GM12892 (cell line): ENCODE results near the gene ULK1.

ENCODE experiments used
- POLR2A ChIP-seq: IDR thresholded peaks from 2 replicates; pipeline ENCODE4 v1.6.1; 2011; ENCODE audit warnings: low read depth, low read length, control low read depth
- POLR2AphosphoS5 ChIP-seq: IDR thresholded peaks from 2 replicates; pipeline ENCODE4 v1.6.1; 2011; ENCODE audit warnings: low read depth, low read length, control low read depth
- TAF1 ChIP-seq: IDR thresholded peaks from 2 replicates; pipeline ENCODE4 v1.6.1; 2011; ENCODE audit warnings: low read depth, mild to moderate bottlenecking, control low read depth, low read length, borderline replicate concordance

- TF ChIP-seq POLR2A (no peak), POLR2AphosphoS5 (no peak), TAF1 (no peak)
Measured at GRCh38 chr12:131862600-131862993, 31.8 kb upstream of the ULK1 start.
